MM.1S (cell line): ENCODE measurements around the gene NDUFA11.

Source experiments
- EZH2 ChIP-seq: fragments of 300-600 bp; sonication (generic); optimal IDR thresholded peaks from 2 replicates; pipeline ENCODE3; 2017; ENCODE audit warnings: low read depth, mild to moderate bottlenecking, antibody characterized with exemption, low read length, mixed read lengths
- EZH2phosphoT487 ChIP-seq: fragments of 300-600 bp; sonication (generic); IDR thresholded peaks from 2 replicates; pipeline ENCODE4 v1.6.1; 2018; ENCODE audit warnings: antibody characterized with exemption, low read length
- TF ChIP-seq, protein P1 (sequence below): fragments of 300-600 bp; sonication (generic); IDR thresholded peaks from 2 replicates; pipeline ENCODE4 v1.5.1; 2016; ENCODE audit warnings: antibody characterized with exemption, low read length, mixed read lengths

DNA sequence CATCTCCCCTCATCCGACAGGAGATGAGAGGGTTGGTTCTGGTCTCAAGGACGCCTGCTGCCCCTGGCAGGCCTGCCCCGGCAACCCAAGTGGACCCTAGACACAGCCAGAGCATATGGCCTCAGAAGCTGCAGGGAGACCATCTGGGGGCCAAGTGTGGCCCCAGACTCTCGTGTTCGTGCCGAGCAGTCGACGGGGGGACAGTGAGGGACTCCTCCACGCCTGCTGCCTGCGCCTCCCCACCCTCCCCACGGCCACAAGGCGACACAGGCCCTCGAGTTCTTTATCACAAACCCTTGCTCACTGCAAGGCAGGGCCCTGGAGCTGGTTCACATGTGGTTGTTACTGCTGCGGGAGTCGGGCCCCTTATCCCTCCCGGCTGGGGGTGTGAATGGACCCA, 19.8 kb upstream of the NDUFA11 start:
- TF ChIP-seq, protein P1, sequence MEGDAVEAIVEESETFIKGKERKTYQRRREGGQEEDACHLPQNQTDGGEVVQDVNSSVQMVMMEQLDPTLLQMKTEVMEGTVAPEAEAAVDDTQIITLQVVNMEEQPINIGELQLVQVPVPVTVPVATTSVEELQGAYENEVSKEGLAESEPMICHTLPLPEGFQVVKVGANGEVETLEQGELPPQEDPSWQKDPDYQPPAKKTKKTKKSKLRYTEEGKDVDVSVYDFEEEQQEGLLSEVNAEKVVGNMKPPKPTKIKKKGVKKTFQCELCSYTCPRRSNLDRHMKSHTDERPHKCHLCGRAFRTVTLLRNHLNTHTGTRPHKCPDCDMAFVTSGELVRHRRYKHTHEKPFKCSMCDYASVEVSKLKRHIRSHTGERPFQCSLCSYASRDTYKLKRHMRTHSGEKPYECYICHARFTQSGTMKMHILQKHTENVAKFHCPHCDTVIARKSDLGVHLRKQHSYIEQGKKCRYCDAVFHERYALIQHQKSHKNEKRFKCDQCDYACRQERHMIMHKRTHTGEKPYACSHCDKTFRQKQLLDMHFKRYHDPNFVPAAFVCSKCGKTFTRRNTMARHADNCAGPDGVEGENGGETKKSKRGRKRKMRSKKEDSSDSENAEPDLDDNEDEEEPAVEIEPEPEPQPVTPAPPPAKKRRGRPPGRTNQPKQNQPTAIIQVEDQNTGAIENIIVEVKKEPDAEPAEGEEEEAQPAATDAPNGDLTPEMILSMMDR = no peak
- no peak for TF ChIP-seq EZH2
- TF ChIP-seq EZH2phosphoT487 = no peak
